HEK293 (cell line): ENCODE data around the gene FNIP1.

Experiments used
- MYNN ChIP-seq: fragments of 450-650 bp; formaldehyde crosslinking; IDR thresholded peaks from 2 replicates; pipeline ENCODE4 v1.5.1; 2016; ENCODE audit warnings: missing biosample characterization, missing genetic modification characterization, borderline replicate concordance
- OSR2 ChIP-seq: fragments of 450-650 bp; formaldehyde crosslinking; IDR thresholded peaks from 2 replicates; pipeline ENCODE4 v1.5.1; 2016; ENCODE audit warnings: missing biosample characterization, missing genetic modification characterization
- PRDM1 ChIP-seq: fragments of 450-650 bp; formaldehyde crosslinking; IDR thresholded peaks from 2 replicates; pipeline ENCODE4; 2016; ENCODE audit warnings: missing biosample characterization, missing genetic modification characterization
- PRDM4 ChIP-seq: fragments of 450-650 bp; formaldehyde crosslinking; IDR thresholded peaks from 2 replicates; pipeline ENCODE4 v1.5.1; 2017; ENCODE audit warnings: missing biosample characterization, missing genetic modification characterization
- REPIN1 ChIP-seq: fragments of 450-650 bp; formaldehyde crosslinking; IDR thresholded peaks from 2 replicates; pipeline ENCODE4 v1.5.1; 2017; ENCODE audit warnings: missing biosample characterization, missing genetic modification characterization, low read depth
- ZBTB1 ChIP-seq: fragments of 450-650 bp; formaldehyde crosslinking; IDR thresholded peaks from 2 replicates; pipeline ENCODE4 v1.5.1; 2016; ENCODE audit warnings: missing biosample characterization, missing genetic modification characterization
- ZBTB17 ChIP-seq: fragments of 450-650 bp; formaldehyde crosslinking; IDR thresholded peaks from 2 replicates; pipeline ENCODE4 v1.5.1; 2016; ENCODE audit warnings: missing biosample characterization, missing genetic modification characterization
- ZBTB48 ChIP-seq: fragments of 450-650 bp; formaldehyde crosslinking; IDR thresholded peaks from 2 replicates; pipeline ENCODE4 v1.5.1; 2016; ENCODE audit warnings: missing biosample characterization, missing genetic modification characterization
- ZBTB7A ChIP-seq: fragments of 450-650 bp; formaldehyde crosslinking; IDR thresholded peaks from 2 replicates; pipeline ENCODE4 v1.5.1; 2016; ENCODE audit warnings: low read depth, missing biosample characterization, missing genetic modification characterization
- ZFP37 ChIP-seq: fragments of 450-650 bp; formaldehyde crosslinking; IDR thresholded peaks from 2 replicates; pipeline ENCODE4 v1.5.1; 2016; ENCODE audit warnings: missing biosample characterization, missing genetic modification characterization
- ZFP41 ChIP-seq: fragments of 450-650 bp; formaldehyde crosslinking; IDR thresholded peaks from 2 replicates; pipeline ENCODE4 v1.5.1; 2016; ENCODE audit warnings: missing biosample characterization, missing genetic modification characterization, borderline replicate concordance
- ZIC2 ChIP-seq: fragments of 450-650 bp; formaldehyde crosslinking; IDR thresholded peaks from 2 replicates; pipeline ENCODE4 v1.5.1; 2016; ENCODE audit warnings: missing biosample characterization, missing genetic modification characterization
- ZNF10 ChIP-seq: fragments of 450-650 bp; formaldehyde crosslinking; IDR thresholded peaks from 2 replicates; pipeline ENCODE4 v1.5.1; 2017; ENCODE audit warnings: missing biosample characterization, missing genetic modification characterization
- ZNF19 ChIP-seq: fragments of 450-650 bp; formaldehyde crosslinking; IDR thresholded peaks from 2 replicates; pipeline ENCODE4; 2016; ENCODE audit warnings: missing biosample characterization, missing genetic modification characterization, low read depth
- ZNF280D ChIP-seq: fragments of 450-650 bp; formaldehyde crosslinking; IDR thresholded peaks from 2 replicates; pipeline ENCODE4 v1.5.1; 2016; ENCODE audit warnings: missing biosample characterization, missing genetic modification characterization
- ZNF404 ChIP-seq: fragments of 450-650 bp; formaldehyde crosslinking; IDR thresholded peaks from 2 replicates; pipeline ENCODE4 v1.5.1; 2017; ENCODE audit warnings: missing biosample characterization, missing genetic modification characterization
- ZNF48 ChIP-seq: fragments of 450-650 bp; formaldehyde crosslinking; IDR thresholded peaks from 2 replicates; pipeline ENCODE4 v1.5.1; 2016; ENCODE audit warnings: missing biosample characterization, missing genetic modification characterization
- ZNF521 ChIP-seq: fragments of 450-650 bp; formaldehyde crosslinking; IDR thresholded peaks from 2 replicates; pipeline ENCODE4 v1.5.1; 2017; ENCODE audit warnings: missing biosample characterization, mild to moderate bottlenecking, missing genetic modification characterization
- ZNF571 ChIP-seq: fragments of 450-650 bp; formaldehyde crosslinking; IDR thresholded peaks from 2 replicates; pipeline ENCODE4 v1.5.0; 2017; ENCODE audit warnings: missing biosample characterization, missing genetic modification characterization
- TF ChIP-seq, protein P1 (sequence below): fragments of 450-650 bp; formaldehyde crosslinking; IDR thresholded peaks from 2 replicates; pipeline ENCODE4 v1.5.1; 2016; ENCODE audit warnings: missing biosample characterization, missing genetic modification characterization
- TF ChIP-seq, protein P2 (sequence below): fragments of 450-650 bp; formaldehyde crosslinking; IDR thresholded peaks from 2 replicates; pipeline ENCODE4 v1.5.1; 2017; ENCODE audit warnings: missing biosample characterization, missing genetic modification characterization

Gene FNIP1

GRCh38 chr5:131634666-131634995 is 162.2 kb downstream of the FNIP1 start (continued):
- no peak for TF ChIP-seq ZFP41 (tag by site-specific recombination)
- no peak for TF ChIP-seq ZNF48
- TF ChIP-seq, protein P1, sequence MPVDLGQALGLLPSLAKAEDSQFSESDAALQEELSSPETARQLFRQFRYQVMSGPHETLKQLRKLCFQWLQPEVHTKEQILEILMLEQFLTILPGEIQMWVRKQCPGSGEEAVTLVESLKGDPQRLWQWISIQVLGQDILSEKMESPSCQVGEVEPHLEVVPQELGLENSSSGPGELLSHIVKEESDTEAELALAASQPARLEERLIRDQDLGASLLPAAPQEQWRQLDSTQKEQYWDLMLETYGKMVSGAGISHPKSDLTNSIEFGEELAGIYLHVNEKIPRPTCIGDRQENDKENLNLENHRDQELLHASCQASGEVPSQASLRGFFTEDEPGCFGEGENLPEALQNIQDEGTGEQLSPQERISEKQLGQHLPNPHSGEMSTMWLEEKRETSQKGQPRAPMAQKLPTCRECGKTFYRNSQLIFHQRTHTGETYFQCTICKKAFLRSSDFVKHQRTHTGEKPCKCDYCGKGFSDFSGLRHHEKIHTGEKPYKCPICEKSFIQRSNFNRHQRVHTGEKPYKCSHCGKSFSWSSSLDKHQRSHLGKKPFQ (tag by site-specific recombination), result 0 out of 2 replicates have a peak, but pooled peaks have one; percentile 37
- TF ChIP-seq OSR2 (tag by site-specific recombination), result peak; percentile 48; the same call in 1 of the 2 replicates
- TF ChIP-seq ZBTB17, result peak; percentile 25; the same call in 1 of the 2 replicates
- no peak for TF ChIP-seq ZNF404 (tag by site-specific recombination)
- TF ChIP-seq, protein P2, sequence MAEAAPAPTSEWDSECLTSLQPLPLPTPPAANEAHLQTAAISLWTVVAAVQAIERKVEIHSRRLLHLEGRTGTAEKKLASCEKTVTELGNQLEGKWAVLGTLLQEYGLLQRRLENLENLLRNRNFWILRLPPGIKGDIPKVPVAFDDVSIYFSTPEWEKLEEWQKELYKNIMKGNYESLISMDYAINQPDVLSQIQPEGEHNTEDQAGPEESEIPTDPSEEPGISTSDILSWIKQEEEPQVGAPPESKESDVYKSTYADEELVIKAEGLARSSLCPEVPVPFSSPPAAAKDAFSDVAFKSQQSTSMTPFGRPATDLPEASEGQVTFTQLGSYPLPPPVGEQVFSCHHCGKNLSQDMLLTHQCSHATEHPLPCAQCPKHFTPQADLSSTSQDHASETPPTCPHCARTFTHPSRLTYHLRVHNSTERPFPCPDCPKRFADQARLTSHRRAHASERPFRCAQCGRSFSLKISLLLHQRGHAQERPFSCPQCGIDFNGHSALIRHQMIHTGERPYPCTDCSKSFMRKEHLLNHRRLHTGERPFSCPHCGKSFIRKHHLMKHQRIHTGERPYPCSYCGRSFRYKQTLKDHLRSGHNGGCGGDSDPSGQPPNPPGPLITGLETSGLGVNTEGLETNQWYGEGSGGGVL (tag by site-specific recombination), result no peak
- no peak for TF ChIP-seq PRDM4 (tag by site-specific recombination)
- no peak for TF ChIP-seq ZNF10 (tag by site-specific recombination)
- 0 out of 2 replicates have a peak, but pooled peaks have one; percentile 48 for TF ChIP-seq REPIN1 (tag by site-specific recombination)
- peak; percentile 27; the same call in 1 of the 2 replicates for TF ChIP-seq ZIC2 (tag by site-specific recombination)
- no peak for TF ChIP-seq ZBTB1 (tag by site-specific recombination)
- no peak for TF ChIP-seq ZNF571 (tag by site-specific recombination)
- TF ChIP-seq ZBTB7A (tag by site-specific recombination), result peak; percentile 33; the same call in 1 of the 2 replicates
- TF ChIP-seq ZNF280D, result no peak
- no peak for TF ChIP-seq PRDM1
- TF ChIP-seq MYNN (tag by site-specific recombination), result no peak
- TF ChIP-seq ZBTB48 (tag by site-specific recombination), result no peak
- TF ChIP-seq ZNF521 (tag by site-specific recombination), result no peak
- TF ChIP-seq ZNF19 (tag by site-specific recombination), result no peak
- no peak for TF ChIP-seq ZFP37
